ENCODE measurements around the gene PIGR.
A peak's percentile ranks its signal among the peaks of the same experiment; 100 is the strongest.
"Not testable (repeated sequence)": the region's sequence is repeated elsewhere in the genome, so short reads cannot be mapped to it uniquely, and the experiment has no call there.

Gene PIGR

GRCh38 chr1:206933333-206933945, 12.8 kb downstream of the PIGR start:
- Mint-ChIP-seq H3K36me3 (ENCODE audit: low read depth) (no peaks in the 10 kb centered on the region), H3K27ac (no peak overlapping the region), H3K4me1 (ENCODE audit: low read depth) (peaks cover 43% of the 10 kb centered on the region), H3K4me3 (no peak overlapping the region), H3K9me3 (no peaks in the 10 kb centered on the region), H3K27me3 (peaks cover 12% of the 10 kb centered on the region)
- intact Hi-C loops (cut with micrococcal nuclease), result loop anchor here (10.0 kb wide), 1 partner anchor 141 kb away; no protein-coding TSS in a partner anchor

- H3K27ac Mint-ChIP-seq, result no peak overlapping the region
These were observed 14.1 kb downstream of the PIGR start for GRCh38 chr1:206932177-206932576.

GRCh38 chr1:206931709-206932108, 14.6 kb downstream of the PIGR start:
- H3K36me3 Mint-ChIP-seq (ENCODE audit: low read depth), result no peaks in the 10 kb centered on the region
- H3K4me3 Mint-ChIP-seq, result no peak overlapping the region
- H3K27me3 Mint-ChIP-seq, result peaks cover 9% of the 10 kb centered on the region
- peaks cover 34% of the 10 kb centered on the region for H3K4me1 Mint-ChIP-seq (ENCODE audit: low read depth)
- H3K27ac Mint-ChIP-seq, result no peak overlapping the region
- H3K9me3 Mint-ChIP-seq, result no peaks in the 10 kb centered on the region
- intact Hi-C loops (cut with micrococcal nuclease), result loop anchor here (10.0 kb wide), 1 partner anchor 143 kb away; no protein-coding TSS in a partner anchor

More at GRCh38 chr1:206932177-206932576, 14.1 kb downstream of the PIGR start:
- H3K4me3 Mint-ChIP-seq, result no peak overlapping the region
- H3K4me1 Mint-ChIP-seq (ENCODE audit: low read depth), result peaks cover 36% of the 10 kb centered on the region
- intact Hi-C loops (cut with micrococcal nuclease), result loop anchor here (10.0 kb wide), 1 partner anchor 143 kb away; no protein-coding TSS in a partner anchor
- peaks cover 11% of the 10 kb centered on the region for H3K27me3 Mint-ChIP-seq
- H3K36me3 Mint-ChIP-seq (ENCODE audit: low read depth), result no peaks in the 10 kb centered on the region
- no peaks in the 10 kb centered on the region for H3K9me3 Mint-ChIP-seq

GRCh38 chr1:206930210-206930798, 16.0 kb downstream of the PIGR start:
- Mint-ChIP-seq H3K4me3 (no peak overlapping the region), H3K27ac (peak overlapping the region; percentile 19), H3K36me3 (ENCODE audit: low read depth) (no peaks in the 10 kb centered on the region), H3K27me3 (peaks cover 7% of the 10 kb centered on the region), H3K4me1 (ENCODE audit: low read depth) (peaks cover 34% of the 10 kb centered on the region), H3K9me3 (no peaks in the 10 kb centered on the region)
- intact Hi-C loops (cut with micrococcal nuclease), result loop anchor here (10.0 kb wide), 1 partner anchor 144 kb away; no protein-coding TSS in a partner anchor

GRCh38 chr1:206929524-206929923, 16.7 kb downstream of the PIGR start:
- no peaks in the 10 kb centered on the region for H3K9me3 Mint-ChIP-seq
- no peaks in the 10 kb centered on the region for H3K36me3 Mint-ChIP-seq (ENCODE audit: low read depth)
- no peak overlapping the region for H3K4me3 Mint-ChIP-seq
- no peak overlapping the region for H3K27ac Mint-ChIP-seq
- intact Hi-C loops (cut with micrococcal nuclease), result no loop called here
- H3K27me3 Mint-ChIP-seq, result peaks cover 7% of the 10 kb centered on the region
- peaks cover 34% of the 10 kb centered on the region for H3K4me1 Mint-ChIP-seq (ENCODE audit: low read depth)

GRCh38 chr1:206926286-206926685, 20.0 kb downstream of the PIGR start:
- H3K36me3 Mint-ChIP-seq (ENCODE audit: low read depth), result no peaks in the 10 kb centered on the region
- no peak overlapping the region for H3K4me3 Mint-ChIP-seq
- H3K27me3 Mint-ChIP-seq, result peaks cover under 1% of the 10 kb centered on the region
- intact Hi-C loops (cut with micrococcal nuclease), result no loop called here
- no peaks in the 10 kb centered on the region for H3K9me3 Mint-ChIP-seq
- peaks cover 25% of the 10 kb centered on the region for H3K4me1 Mint-ChIP-seq (ENCODE audit: low read depth)
- H3K27ac Mint-ChIP-seq, result no peak overlapping the region

- peaks cover 24% of the 10 kb centered on the region for H3K4me1 Mint-ChIP-seq (ENCODE audit: low read depth)
- no peaks in the 10 kb centered on the region for H3K36me3 Mint-ChIP-seq (ENCODE audit: low read depth)
- H3K27me3 Mint-ChIP-seq, result no peaks in the 10 kb centered on the region
- no peak overlapping the region for H3K4me3 Mint-ChIP-seq
- intact Hi-C loops (cut with micrococcal nuclease), result no loop called here
- H3K9me3 Mint-ChIP-seq, result no peaks in the 10 kb centered on the region
- H3K27ac Mint-ChIP-seq, result no peak overlapping the region
These were observed 21.0 kb downstream of the PIGR start for GRCh38 chr1:206925106-206925736.

GRCh38 chr1:206924592-206925105, 21.6 kb downstream of the PIGR start:
- H3K9me3 Mint-ChIP-seq, result no peaks in the 10 kb centered on the region
- no peaks in the 10 kb centered on the region for H3K27me3 Mint-ChIP-seq
- peaks cover 19% of the 10 kb centered on the region for H3K4me1 Mint-ChIP-seq (ENCODE audit: low read depth)
- no peak overlapping the region for H3K4me3 Mint-ChIP-seq
- intact Hi-C loops (cut with micrococcal nuclease), result no loop called here
- H3K36me3 Mint-ChIP-seq (ENCODE audit: low read depth), result no peaks in the 10 kb centered on the region
- no peak overlapping the region for H3K27ac Mint-ChIP-seq

GRCh38 chr1:206923961-206924557, 22.2 kb downstream of the PIGR start:
- H3K27me3 Mint-ChIP-seq; H3K9me3 Mint-ChIP-seq; H3K4me3 Mint-ChIP-seq; H3K27ac Mint-ChIP-seq; H3K36me3 Mint-ChIP-seq (ENCODE audit: low read depth); intact Hi-C loops (cut with micrococcal nuclease): not testable (repeated sequence)
- H3K4me1 Mint-ChIP-seq (ENCODE audit: low read depth), result peaks cover 14% of the 10 kb centered on the region

GRCh38 chr1:206923009-206923960, 23.0 kb downstream of the PIGR start:
- Mint-ChIP-seq H3K27ac (no peak overlapping the region), H3K27me3 (no peaks in the 10 kb centered on the region), H3K4me1 (ENCODE audit: low read depth) (peaks cover 14% of the 10 kb centered on the region)

GRCh38 chr1:206922524-206922923, 23.7 kb downstream of the PIGR start:
- H3K27me3 Mint-ChIP-seq, result peaks cover 4% of the 10 kb centered on the region
- no peaks in the 10 kb centered on the region for H3K36me3 Mint-ChIP-seq (ENCODE audit: low read depth)
- intact Hi-C loops (cut with micrococcal nuclease), result no loop called here
- H3K9me3 Mint-ChIP-seq, result no peaks in the 10 kb centered on the region
- H3K4me1 Mint-ChIP-seq (ENCODE audit: low read depth), result peaks cover 14% of the 10 kb centered on the region
- no peak overlapping the region for H3K4me3 Mint-ChIP-seq
- no peak overlapping the region for H3K27ac Mint-ChIP-seq

More at GRCh38 chr1:206923009-206923960, 23.0 kb downstream of the PIGR start:
- Mint-ChIP-seq H3K36me3 (ENCODE audit: low read depth) (no peaks in the 10 kb centered on the region), H3K4me3 (no peak overlapping the region), H3K9me3 (no peaks in the 10 kb centered on the region)
- intact Hi-C loops (cut with micrococcal nuclease), result no loop called here

- H3K36me3 Mint-ChIP-seq (ENCODE audit: low read depth), result no peaks in the 10 kb centered on the region
These were observed 24.4 kb downstream of the PIGR start, which contains the start of gene FCMR for GRCh38 chr1:206921772-206922265. Gene FCMR, minus strand, starts transcription at chr1:206921941. Its CDS starts 87 bp downstream, at chr1:206921854.

GRCh38 chr1:206918076-206918475, 28.2 kb downstream of the PIGR start:
- intact Hi-C loops (cut with micrococcal nuclease), result loop anchor here (10.0 kb wide), 1 partner anchor 283 kb away; the partner anchor contains the start of gene DYRK3
- Mint-ChIP-seq H3K36me3 (ENCODE audit: low read depth) (no peaks in the 10 kb centered on the region), H3K4me3 (no peak overlapping the region), H3K27ac (no peak overlapping the region), H3K9me3 (no peaks in the 10 kb centered on the region), H3K27me3 (peaks cover 27% of the 10 kb centered on the region), H3K4me1 (ENCODE audit: low read depth) (peaks cover 14% of the 10 kb centered on the region)

More at GRCh38 chr1:206921772-206922265, 24.4 kb downstream of the PIGR start, which contains the start of gene FCMR:
- peaks cover 4% of the 10 kb centered on the region for H3K27me3 Mint-ChIP-seq
- H3K4me3 Mint-ChIP-seq, result no peak within 1 kb of the TSS
- H3K4me1 Mint-ChIP-seq (ENCODE audit: low read depth), result peaks cover 14% of the 10 kb centered on the region
- intact Hi-C loops (cut with micrococcal nuclease), result no loop called here
- H3K9me3 Mint-ChIP-seq, result no peaks in the 10 kb centered on the region
- H3K27ac Mint-ChIP-seq, result no peak within 1 kb of the TSS
